ENCODE results near the gene ZNF71. TPM values are rescaled to one million over a fixed set of nuclear protein-coding genes. Genes with fewer than 3 reads are reported as not detected.

Gene ZNF71
- total and polyA plus RNA-seq, 2 of the 8 experiments (the other 6 are each of a cell fraction or from before 2014, with no cell fraction given): 8.2 to 12.4 TPM

GRCh38 chr19:56603829-56604228 is 8.7 kb downstream of the ZNF71 start:
- H3K4ac ChIP-seq (replicated peaks; ENCODE audit: insufficient read length, low read depth, low read length): no peak overlapping the region
- H3K14ac ChIP-seq (ENCODE audit: insufficient read length): no peak overlapping the region
- no peak overlapping the region for H2BK12ac ChIP-seq (ENCODE audit: low read depth, low read length)
- peaks cover 5% of the 10 kb centered on the region for H3K79me1 ChIP-seq (ENCODE audit: low read depth, low read length)
- H3K4me2 ChIP-seq (ENCODE audit: insufficient read depth in 1 of 2, low read depth in 2 of 2, low read length in 2 of 2): no peak overlapping the region
- peaks cover 0 to 10% (median 4%) of the 10 kb centered on the region in 4 experiments; a peak in 6 of 8 replicates for H3K36me3 ChIP-seq (ENCODE audit: control insufficient read depth in 2 of 4, insufficient read depth in 4 of 4, low read length in 3 of 4)
- no peak overlapping the region for H2BK5ac ChIP-seq (ENCODE audit: low read depth, low read length)
- H3K27ac ChIP-seq (ENCODE audit: low read depth, low read length): no peak overlapping the region
- 86% methylated on average over 6 of the region's 6 CpGs; no CpG with 5 or more reads in 1 of the 2 experiments for WGBS, 2 experiments (ENCODE audit: extremely low coverage in 1 of 2, insufficient coverage in 1 of 2, insufficient read length in 1 of 2, insufficient replicate concordance in 2 of 2, low coverage in 1 of 2, low lambda C conversion rate in 2 of 2, missing lambda C conversion rate in 1 of 2)
- H3K23me2 ChIP-seq (ENCODE audit: low read depth, low read length): no peaks in the 10 kb centered on the region
- no peak overlapping the region for H3K23ac ChIP-seq (ENCODE audit: insufficient read length)
- POLR2A ChIA-PET (ENCODE audit: partially characterized antibody): no interaction called here
- CTCF ChIA-PET (ENCODE audit: partially characterized antibody): no interaction called here
- no peak overlapping the region for H3K4me3 ChIP-seq (ENCODE audit: extremely low read depth in 1 of 4, insufficient read depth in 2 of 4, low read depth in 3 of 4, low read length in 4 of 4)
- no peaks in the 10 kb centered on the region for H3K4me1 ChIP-seq (replicated peaks in 1 of 4; ENCODE audit: control insufficient read depth in 3 of 4, insufficient read depth in 4 of 4, low read length in 3 of 4)
- no peak overlapping the region for H3K9ac ChIP-seq (replicated peaks in 1 of 4; ENCODE audit: extremely low read depth in 1 of 4, low read depth in 3 of 4, low read length in 3 of 4)
- no peak overlapping the region for H3K18ac ChIP-seq (ENCODE audit: extremely low read depth, low read length)
- TF ChIP-seq GABPA (IDR thresholded peaks at IDR 0.05; ENCODE audit: borderline replicate concordance, insufficient read depth, low read length): no peak
- TF ChIP-seq NRF1 (IDR thresholded peaks at IDR 0.05; ENCODE audit: low read depth, low read length): no peak
- no peak for TF ChIP-seq HDAC2 (IDR thresholded peaks at IDR 0.05; ENCODE audit: borderline replicate concordance in 1 of 2, low read depth in 2 of 2, low read length in 2 of 2)
- no peak for TF ChIP-seq KDM5A (IDR thresholded peaks at IDR 0.05; ENCODE audit: low read length)
- no peak for TF ChIP-seq KDM4A (IDR thresholded peaks at IDR 0.05; ENCODE audit: low read depth, low read length, severe bottlenecking)
- TF ChIP-seq CTBP2 (IDR thresholded peaks at IDR 0.05; ENCODE audit: borderline replicate concordance, insufficient read depth, insufficient read length, low read length): no peak
- no peak for TF ChIP-seq YY1 (IDR thresholded peaks at IDR 0.05; ENCODE audit: low read depth, low read length)
- no peak for TF ChIP-seq SIRT6 (IDR thresholded peaks at IDR 0.05; ENCODE audit: low read length)
- TF ChIP-seq JUN (IDR thresholded peaks at IDR 0.05; ENCODE audit: low read depth, low read length): no peak
- no peak for TF ChIP-seq RBBP5 (IDR thresholded peaks at IDR 0.05; ENCODE audit: borderline replicate concordance, low read depth, low read length)
- TF ChIP-seq SRF (IDR thresholded peaks at IDR 0.05; ENCODE audit: low read depth, low read length): no peak
- TF ChIP-seq GTF2F1 (IDR thresholded peaks at IDR 0.05; ENCODE audit: borderline replicate concordance, low read depth, low read length): no peak
- peaks cover 3 to 43% of the 10 kb centered on the region in 2 experiments; a peak in 3 of 4 replicates for H3K79me2 ChIP-seq (ENCODE audit: control insufficient read depth in 1 of 2, insufficient read depth in 2 of 2, low read length in 2 of 2)
- H4K5ac ChIP-seq (ENCODE audit: insufficient read length, low read depth, low read length): no peak overlapping the region
- H4K91ac ChIP-seq (replicated peaks; ENCODE audit: insufficient read length, low read length): no peak overlapping the region
- no peak overlapping the region for H2BK15ac ChIP-seq (ENCODE audit: low read length)
- DNase-seq (ENCODE audit: low read depth in 1 of 2, low spot score in 2 of 2) (no peak), FAIRE-seq (no peak)
- no peaks in the 10 kb centered on the region for H3K27me3 ChIP-seq (replicated peaks in 1 of 4; ENCODE audit: control insufficient read depth in 3 of 4, extremely low read depth in 1 of 4, insufficient read depth in 3 of 4, low read length in 3 of 4)
- no peak overlapping the region for H4K8ac ChIP-seq (ENCODE audit: extremely low read depth, insufficient read depth, low read length)
- H2BK120ac ChIP-seq (replicated peaks; ENCODE audit: low read depth, low read length): no peak overlapping the region
- H4K20me1 ChIP-seq (replicated peaks in 1 of 2; ENCODE audit: control insufficient read depth in 1 of 2, insufficient read depth in 2 of 2, low read length in 2 of 2): no peaks in the 10 kb centered on the region
- no peak overlapping the region for H3K56ac ChIP-seq (replicated peaks; ENCODE audit: insufficient read length, low read depth, low read length)
- H3K9me3 ChIP-seq (ENCODE audit: insufficient read depth in 2 of 2, low read depth in 1 of 2, low read length in 1 of 2): peaks cover 15 to 16% of the 10 kb centered on the region in 2 experiments; a peak in 2 of 4 replicates
- H2BK20ac ChIP-seq (ENCODE audit: low read length): no peak overlapping the region
- no peak overlapping the region for H2AFZ ChIP-seq (ENCODE audit: low read length)
- H2AK5ac ChIP-seq (ENCODE audit: low read depth, low read length): no peak overlapping the region

All from H1 (cell line).